ENCODE data around the gene UBE2J2. TPM values are rescaled to one million over a fixed set of nuclear protein-coding genes. Genes with fewer than 3 reads are reported as not detected.

Gene UBE2J2
- total RNA-seq, 2 donors from 2014 or later, result 69.9 to 72.7 TPM

DNA sequence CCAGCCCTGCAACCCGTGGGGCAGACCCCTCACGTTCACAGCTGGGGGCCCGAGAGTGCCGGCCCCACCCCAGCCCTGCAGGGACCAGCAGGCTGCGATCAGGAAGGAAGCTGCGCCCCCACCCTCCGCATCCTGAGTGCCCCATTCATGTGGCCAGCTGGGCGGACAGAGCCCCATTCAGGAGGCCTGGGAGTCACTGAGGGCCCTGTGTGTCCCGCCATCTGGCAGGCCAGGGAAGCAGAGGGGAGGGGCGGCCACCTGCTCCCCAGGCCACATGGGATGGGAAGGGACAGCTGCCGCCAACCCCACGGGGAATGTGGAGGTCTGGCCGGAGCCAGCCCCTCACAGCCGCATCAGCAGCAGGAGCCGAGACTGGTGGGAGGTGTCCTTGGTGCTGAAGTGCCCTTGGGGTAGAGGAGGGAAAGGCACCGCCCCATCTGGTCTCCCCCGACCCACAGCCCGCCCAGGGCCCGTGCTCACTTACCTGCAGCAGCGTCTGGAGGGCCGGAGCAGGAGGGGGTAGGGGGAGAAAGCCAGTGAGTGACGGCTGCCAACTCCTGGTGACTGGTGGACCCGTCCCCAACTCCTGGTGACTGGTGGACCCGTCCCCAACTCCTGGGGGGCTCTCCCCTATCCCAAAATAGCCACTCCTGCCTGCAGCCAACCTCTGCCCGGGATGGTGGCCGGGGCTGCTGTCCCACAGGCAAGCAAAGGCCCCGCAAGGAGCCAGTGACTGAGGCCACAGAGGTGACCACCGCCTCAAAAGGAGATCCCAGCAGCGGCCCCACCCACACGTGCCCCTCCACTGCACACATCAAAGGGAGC is 25.4 kb upstream of the UBE2J2 start:
- Mint-ChIP-seq H3K4me3 (no peak overlapping the region), H3K27me3 (ENCODE audit: insufficient read depth) (no peaks in the 10 kb centered on the region), H3K27ac (no peak overlapping the region), H3K36me3 (ENCODE audit: low read depth) (no peaks in the 10 kb centered on the region), H3K9me3 (no peaks in the 10 kb centered on the region), H3K4me1 (no peaks in the 10 kb centered on the region)
- TF ChIP-seq, protein P1, sequence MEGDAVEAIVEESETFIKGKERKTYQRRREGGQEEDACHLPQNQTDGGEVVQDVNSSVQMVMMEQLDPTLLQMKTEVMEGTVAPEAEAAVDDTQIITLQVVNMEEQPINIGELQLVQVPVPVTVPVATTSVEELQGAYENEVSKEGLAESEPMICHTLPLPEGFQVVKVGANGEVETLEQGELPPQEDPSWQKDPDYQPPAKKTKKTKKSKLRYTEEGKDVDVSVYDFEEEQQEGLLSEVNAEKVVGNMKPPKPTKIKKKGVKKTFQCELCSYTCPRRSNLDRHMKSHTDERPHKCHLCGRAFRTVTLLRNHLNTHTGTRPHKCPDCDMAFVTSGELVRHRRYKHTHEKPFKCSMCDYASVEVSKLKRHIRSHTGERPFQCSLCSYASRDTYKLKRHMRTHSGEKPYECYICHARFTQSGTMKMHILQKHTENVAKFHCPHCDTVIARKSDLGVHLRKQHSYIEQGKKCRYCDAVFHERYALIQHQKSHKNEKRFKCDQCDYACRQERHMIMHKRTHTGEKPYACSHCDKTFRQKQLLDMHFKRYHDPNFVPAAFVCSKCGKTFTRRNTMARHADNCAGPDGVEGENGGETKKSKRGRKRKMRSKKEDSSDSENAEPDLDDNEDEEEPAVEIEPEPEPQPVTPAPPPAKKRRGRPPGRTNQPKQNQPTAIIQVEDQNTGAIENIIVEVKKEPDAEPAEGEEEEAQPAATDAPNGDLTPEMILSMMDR (conservative IDR thresholded peaks at IDR 0.05), result no peak
- peak; percentile 93 for DNase-seq
- H3K27me3 ChIP-seq (ENCODE audit: control insufficient read depth, insufficient read depth, low read length, poor library complexity, severe bottlenecking), result no peaks in the 10 kb centered on the region
- peak overlapping the region; percentile 72 for H3K27ac ChIP-seq (ENCODE audit: low read depth, low read length)
- no peak overlapping the region for H3K9ac ChIP-seq (ENCODE audit: extremely low read depth, low read length, poor library complexity, severe bottlenecking)
- no peaks in the 10 kb centered on the region for H3K9me3 ChIP-seq (ENCODE audit: control insufficient read depth, low read length)
- H3K4me1 ChIP-seq (ENCODE audit: control insufficient read depth, insufficient read depth, low read length), result no peaks in the 10 kb centered on the region
- H3K4me3 ChIP-seq (ENCODE audit: low read length), result no peak overlapping the region
- no peaks in the 10 kb centered on the region for H3K36me3 ChIP-seq (ENCODE audit: control insufficient read depth, insufficient read depth, low read length)
- 78 to 82% methylated on average over 14 to 30 of the region's 30 CpGs for WGBS, 2 experiments (ENCODE audit: insufficient coverage in 1 of 2, insufficient read length in 1 of 2)

DNA sequence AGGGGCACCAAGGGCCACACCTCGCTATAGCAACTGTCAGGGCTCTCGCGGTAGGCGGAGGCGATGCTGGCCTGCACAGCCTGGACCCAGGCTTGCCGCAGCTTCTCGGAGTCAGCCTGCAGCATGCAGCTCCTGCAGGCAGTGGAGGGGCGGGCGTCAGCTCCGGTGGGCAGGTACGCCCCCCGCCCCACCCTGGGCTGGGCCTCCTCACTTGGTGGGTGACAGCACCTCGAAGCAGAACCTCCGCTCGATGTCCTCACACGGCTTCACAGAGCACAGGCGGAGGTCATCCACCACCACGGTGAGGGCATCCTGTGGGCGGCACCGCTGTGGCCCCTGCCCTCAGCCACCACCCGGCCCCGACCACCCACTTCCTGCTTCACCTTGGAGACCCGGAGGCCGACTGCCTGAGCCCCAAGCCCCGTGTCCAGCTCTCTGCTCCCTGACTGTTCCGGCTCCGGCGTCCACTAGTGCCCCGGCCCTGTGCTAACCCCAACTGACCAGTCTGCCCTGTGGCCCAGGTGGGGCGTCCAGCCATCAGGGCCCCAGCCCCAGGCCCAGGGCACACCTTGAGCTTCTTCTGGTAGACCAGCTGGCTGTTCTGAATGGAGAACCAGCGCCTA is 24.3 kb upstream of the UBE2J2 start:
- no peak overlapping the region for H3K4me3 Mint-ChIP-seq

More for the DNA sequence above, 24.3 kb upstream of the UBE2J2 start:
- H3K27ac ChIP-seq (ENCODE audit: low read depth, low read length), result no peak overlapping the region
- no peak overlapping the region for H3K4me3 ChIP-seq (ENCODE audit: low read length)
- no peak overlapping the region for H3K9ac ChIP-seq (ENCODE audit: extremely low read depth, low read length, poor library complexity, severe bottlenecking)
- Mint-ChIP-seq H3K27ac (no peak overlapping the region), H3K9me3 (no peaks in the 10 kb centered on the region), H3K4me1 (no peaks in the 10 kb centered on the region), H3K27me3 (ENCODE audit: insufficient read depth) (no peaks in the 10 kb centered on the region), H3K36me3 (ENCODE audit: low read depth) (no peaks in the 10 kb centered on the region)
- 95 to 97% methylated on average over 19 to 31 of the region's 31 CpGs for WGBS, 2 experiments (ENCODE audit: insufficient coverage in 1 of 2, insufficient read length in 1 of 2)
- H3K27me3 ChIP-seq (ENCODE audit: control insufficient read depth, insufficient read depth, low read length, poor library complexity, severe bottlenecking), result no peaks in the 10 kb centered on the region
- no peak for DNase-seq
- H3K4me1 ChIP-seq (ENCODE audit: control insufficient read depth, insufficient read depth, low read length), result no peaks in the 10 kb centered on the region
- no peaks in the 10 kb centered on the region for H3K9me3 ChIP-seq (ENCODE audit: control insufficient read depth, low read length)
- H3K36me3 ChIP-seq (ENCODE audit: control insufficient read depth, insufficient read depth, low read length), result no peaks in the 10 kb centered on the region
- TF ChIP-seq, protein P1 (conservative IDR thresholded peaks at IDR 0.05), result no peak
